Testis (tissue), 2 donors: ENCODE results near the gene ZNF438.

Experiments used
- POLR2A ChIP-seq: fragments of 450-650 bp; IDR thresholded peaks from one replicate; pipeline ENCODE4 v1.6.1; 2017; ENCODE audit warnings: antibody characterized with exemption, mild to moderate bottlenecking, moderate library complexity
- TF ChIP-seq, protein P1 (sequence below), 3 experiments: fragments of 450-650 bp in 2 of 3; fragments of 200-600 bp in 1 of 3; sonication (generic) in 1 of 3; IDR thresholded peaks; one replicate each; pipeline ENCODE4 v1.5.1; 2016 to 2019; ENCODE audit warnings: antibody characterized with exemption in 3 of 3, mild to moderate bottlenecking in 2 of 3, moderate library complexity in 1 of 3

DNA sequence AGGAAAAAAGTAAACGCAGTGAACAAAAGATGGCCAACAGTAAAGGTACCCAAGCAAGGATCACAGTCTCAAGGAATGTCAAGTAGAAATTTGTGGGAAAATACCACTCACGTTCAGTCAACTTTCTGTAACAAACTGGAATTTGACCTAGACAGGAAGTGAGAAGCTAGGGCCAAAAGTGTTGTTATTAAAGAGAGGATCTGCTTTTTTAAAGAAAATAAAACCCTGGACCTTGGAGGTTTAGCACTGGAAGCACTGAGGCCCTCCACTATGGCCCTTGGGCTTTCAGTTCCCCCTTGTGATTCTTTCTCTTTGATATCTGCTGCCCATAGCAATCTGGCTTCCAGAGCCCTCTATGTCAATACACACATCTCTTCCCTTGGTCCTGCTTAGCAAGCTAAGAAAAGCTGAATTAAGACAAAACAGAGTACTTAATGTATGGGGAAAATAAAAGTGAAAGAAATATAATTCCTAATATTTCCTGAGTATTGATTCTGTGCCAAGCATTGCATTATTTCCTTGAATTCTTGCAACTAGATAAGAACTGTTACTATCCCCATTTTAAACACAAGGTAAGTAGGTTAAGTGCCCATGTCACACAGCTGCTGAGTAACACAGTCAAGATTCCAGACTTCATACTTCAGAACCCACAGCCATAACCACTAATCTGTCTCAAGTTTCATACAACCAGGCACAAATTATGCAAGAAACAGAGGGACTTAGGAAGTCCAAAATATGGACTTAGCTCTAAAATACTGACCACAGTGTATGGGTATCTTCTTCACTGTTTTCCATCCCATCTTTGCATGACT lies 2.6 kb upstream of the ZNF438 start:
- TF ChIP-seq, protein P1, sequence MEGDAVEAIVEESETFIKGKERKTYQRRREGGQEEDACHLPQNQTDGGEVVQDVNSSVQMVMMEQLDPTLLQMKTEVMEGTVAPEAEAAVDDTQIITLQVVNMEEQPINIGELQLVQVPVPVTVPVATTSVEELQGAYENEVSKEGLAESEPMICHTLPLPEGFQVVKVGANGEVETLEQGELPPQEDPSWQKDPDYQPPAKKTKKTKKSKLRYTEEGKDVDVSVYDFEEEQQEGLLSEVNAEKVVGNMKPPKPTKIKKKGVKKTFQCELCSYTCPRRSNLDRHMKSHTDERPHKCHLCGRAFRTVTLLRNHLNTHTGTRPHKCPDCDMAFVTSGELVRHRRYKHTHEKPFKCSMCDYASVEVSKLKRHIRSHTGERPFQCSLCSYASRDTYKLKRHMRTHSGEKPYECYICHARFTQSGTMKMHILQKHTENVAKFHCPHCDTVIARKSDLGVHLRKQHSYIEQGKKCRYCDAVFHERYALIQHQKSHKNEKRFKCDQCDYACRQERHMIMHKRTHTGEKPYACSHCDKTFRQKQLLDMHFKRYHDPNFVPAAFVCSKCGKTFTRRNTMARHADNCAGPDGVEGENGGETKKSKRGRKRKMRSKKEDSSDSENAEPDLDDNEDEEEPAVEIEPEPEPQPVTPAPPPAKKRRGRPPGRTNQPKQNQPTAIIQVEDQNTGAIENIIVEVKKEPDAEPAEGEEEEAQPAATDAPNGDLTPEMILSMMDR (IDR thresholded peaks at IDR 0.05), result no peak
- TF ChIP-seq POLR2A, result no peak
